HG03139 (cell line): Measurements from ENCODE around the gene SPIRE2.

ENCODE experiments used
- ATAC-seq: cut with Tn5 transposase; IDR thresholded peaks from one replicate; pipeline ENCODE4 v1.9.1; 2021; ENCODE audit not compliant: unreplicated experiment

Gene SPIRE2

DNA sequence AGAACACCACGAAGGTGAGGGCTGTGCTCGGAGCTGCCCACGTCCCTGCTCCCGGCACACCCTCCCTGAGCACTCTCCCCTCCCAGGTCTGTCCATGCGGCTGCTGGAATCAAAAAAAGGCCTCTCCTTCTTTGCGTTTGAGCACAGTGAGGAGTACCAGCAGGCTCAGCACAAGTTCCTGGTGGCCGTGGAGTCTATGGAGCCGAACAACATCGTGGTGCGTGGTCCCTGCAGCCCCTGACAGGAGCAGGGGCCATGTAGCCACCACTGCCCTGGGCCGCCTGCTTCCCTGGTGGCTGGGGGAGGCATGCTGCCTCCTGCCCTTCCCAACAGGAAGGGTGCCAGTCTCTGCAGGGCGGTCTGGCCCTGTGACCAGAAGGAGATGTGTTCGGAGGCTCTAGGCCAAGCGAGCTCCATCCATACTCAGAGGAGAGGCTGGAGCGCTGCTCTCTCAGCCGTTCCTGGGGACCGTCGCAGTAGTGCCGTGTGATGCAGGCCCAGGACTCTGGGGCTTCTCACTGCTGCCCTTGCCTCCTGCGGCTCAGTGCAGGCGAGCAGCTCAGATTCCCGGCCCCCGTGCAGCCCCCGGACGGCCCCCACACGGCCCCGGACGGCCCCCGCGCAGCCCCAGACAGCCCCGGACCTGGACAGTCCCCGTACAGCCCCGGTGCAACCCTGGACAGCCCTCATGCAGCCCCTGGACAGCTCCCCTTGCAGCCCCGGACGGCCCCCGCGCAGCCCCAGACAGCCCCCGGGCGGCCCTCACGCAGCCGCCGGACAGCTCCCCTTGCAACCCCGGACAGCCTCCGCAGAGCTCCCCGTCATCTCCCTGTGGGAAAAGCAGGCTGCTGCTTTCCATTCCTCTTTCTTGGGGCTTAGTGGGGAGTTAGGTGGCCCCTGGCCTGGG lies 65.6 kb downstream of the SPIRE2 start:
- ATAC-seq, result no peak

DNA sequence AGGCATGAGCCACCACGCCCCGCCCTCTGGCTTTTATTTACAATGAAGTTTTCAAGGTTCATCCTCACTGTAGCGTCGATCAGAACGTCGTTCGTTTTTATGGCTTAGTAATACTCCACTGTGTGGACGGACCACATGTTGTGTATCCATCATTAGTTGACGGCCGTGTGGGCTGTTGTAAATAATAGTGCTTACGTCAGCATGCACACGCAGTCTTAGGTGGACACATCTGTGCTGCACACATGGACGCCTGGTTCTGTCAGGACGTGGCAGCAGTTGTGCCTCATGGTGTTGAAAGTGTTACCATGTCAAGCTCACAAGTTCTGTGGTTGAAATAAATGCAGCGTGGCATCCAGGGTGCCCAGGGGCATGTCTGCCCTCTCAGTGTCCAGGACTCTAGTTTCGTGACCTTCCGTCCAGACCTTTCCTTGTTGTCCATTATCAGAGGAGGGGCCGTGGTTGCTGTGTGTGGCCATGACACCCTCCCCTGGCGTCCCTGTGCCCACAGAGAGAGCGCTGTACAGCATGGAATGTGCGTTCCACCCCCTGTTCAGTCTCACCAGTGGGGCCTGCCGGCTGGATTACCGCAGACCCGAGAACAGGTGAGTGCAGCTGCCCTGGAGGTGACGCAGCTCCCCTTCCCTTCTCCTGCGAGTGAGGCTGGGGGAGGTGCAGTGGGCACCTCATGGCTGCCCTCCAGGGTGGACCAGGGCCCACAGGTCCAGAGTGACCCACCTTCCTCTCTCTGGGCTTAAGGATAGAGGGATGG lies 67.4 kb downstream of the SPIRE2 start:
- ATAC-seq, result no peak

DNA sequence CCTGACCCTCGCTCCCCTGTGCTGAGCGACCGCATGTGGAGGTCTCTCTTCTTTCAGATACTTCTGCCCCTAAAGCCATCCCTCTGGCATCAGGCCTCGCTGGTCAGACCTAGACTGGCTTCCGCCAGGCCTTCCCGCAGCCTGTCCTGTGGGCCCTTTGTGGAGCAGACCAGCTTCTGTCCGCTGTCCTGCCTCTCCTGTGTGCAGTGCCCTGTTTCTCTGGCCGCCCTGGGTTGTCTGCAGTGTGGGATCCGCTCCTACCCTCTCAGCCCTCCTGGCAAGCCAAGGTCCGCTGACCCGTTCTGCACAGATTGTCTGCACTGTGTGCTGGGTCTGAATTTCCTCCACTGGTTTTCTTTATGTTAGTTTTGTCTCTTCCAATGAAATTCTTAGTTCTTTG lies 68.9 kb downstream of the SPIRE2 start:
- ATAC-seq, result no peak

DNA sequence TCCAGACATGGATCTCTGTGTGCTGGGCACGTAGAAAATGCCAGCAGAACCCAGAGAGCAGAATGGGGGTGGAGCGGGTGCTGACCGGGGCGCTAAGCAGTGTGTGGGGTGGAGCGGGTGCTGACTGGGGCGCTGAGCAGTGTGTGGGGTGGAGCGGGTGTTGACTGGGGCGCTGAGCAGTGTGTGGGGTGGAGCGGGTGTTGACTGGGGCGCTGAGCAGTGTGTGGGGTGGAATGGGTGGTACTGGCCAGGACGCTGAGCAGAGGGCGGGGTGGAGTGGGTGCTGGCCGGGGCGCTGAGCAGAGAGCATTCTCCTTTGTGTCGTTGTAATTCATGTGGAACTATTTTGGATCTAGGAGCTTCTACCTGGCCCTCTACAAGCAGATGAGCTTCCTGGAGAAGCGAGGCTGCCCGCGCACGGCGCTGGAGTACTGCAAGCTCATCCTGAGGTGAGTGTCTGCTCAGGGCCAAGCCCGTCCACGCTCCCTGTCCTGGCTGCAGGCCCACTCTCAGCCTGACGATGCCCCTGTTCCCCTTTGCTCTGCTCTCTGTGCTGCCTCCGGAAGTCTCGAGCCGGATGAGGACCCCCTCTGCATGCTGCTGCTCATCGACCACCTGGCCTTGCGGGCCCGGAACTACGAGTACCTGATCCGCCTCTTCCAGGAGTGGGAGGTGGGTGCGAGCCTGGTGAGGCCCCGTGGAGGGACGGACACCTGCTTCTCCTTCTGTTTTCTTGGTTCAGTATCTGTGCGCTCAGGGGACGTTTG lies 70.1 kb downstream of the SPIRE2 start:
- ATAC-seq, result no peak

DNA sequence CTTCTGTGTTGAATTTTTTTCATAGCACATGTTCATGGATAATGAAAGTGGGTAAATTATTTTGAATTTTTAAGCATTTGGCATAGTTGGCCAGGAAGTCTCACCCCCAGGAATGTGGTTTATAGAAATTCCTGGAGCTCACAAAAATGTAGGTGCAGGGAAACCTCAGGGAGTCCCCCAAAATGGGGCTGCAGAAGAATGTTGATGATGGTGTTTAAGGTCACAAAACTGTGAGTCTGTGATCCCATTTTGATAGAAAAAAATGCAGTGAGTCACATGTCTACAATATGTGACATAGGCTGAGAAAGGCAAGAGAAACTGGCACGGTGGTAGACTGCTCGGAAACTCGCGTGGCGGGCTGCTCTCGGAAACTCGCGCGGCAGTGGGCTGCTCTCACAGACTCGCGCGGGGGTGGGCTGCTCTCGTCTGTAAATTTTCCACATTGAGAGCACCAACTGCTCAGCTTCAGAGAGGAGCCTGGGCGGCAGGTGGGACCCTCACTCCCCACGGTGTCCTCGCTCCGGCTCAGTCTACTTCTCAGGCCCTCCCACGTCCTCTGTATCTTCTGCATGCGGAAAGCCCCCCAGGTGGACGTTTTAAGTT lies 71.7 kb downstream of the SPIRE2 start:
- no peak for ATAC-seq

DNA sequence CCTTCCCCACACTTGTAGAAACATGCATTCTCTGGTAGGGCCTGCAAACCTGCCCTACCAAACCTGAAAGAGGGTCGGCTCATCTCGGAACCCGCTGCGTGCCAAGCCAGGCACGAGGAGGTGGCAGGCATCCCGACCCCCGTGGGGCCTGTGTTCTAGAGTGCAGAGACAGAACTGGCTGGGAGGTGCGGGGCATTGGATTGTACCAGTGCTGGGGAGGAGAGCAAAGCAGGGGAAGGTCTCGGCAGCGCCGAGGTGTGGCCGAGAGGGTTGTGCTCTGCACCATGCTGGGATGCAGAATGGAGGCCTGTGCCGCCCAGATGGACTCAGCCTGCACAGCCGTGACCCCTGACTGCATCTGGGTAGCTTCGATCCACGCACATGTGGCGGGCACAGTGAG lies 72.6 kb downstream of the SPIRE2 start:
- no peak for ATAC-seq

DNA sequence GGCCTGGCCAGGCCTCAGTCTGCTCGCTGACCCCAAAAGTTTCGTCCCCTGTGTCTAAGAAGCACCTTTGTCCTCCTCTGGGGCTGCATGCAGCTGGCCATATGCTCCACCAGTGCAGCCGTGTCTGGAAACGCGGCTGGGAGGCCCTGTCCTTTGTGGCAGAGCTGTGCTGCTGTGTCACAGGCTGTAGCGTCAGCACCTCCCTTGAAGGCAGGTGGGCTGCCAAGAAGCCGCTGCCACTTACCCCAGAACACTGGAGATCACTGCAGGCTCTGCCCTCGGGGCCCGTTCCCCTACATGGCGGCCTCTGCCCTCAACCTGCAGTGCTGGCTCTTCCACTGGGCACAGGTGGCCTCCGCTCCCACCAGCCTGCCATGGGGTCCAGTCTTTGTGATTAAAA lies 74.7 kb downstream of the SPIRE2 start:
- no peak for ATAC-seq

DNA sequence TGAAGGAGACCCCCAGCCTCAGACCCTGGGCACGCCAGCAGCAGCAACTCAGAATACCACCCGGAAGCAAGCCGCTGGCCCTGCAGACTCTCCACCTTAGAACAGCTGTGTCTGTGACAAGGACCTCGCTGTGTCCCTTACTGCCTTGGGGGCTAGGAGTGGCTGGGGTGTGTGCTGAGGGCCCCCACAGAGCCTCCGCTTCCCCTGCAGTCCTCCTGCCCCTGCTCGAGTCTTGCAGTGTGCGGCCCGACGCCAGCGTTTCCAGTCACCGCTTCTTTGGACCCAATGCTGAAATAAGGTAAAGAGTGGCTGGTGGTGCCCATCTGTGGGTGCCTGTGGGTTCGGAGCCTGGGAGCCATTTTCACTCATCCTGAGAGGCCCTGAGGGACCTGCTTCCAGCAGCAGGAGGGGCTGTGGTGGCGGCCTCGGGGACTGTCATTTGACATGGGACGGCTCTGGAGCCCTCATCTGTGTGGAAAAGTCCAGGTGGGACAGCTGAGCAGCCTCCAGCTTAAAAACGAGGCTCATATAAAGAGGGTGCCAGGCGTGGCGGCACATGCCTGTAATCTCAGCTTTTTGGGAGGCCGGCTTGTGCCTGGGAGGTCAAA lies 75.7 kb downstream of the SPIRE2 start:
- ATAC-seq, result no peak

DNA sequence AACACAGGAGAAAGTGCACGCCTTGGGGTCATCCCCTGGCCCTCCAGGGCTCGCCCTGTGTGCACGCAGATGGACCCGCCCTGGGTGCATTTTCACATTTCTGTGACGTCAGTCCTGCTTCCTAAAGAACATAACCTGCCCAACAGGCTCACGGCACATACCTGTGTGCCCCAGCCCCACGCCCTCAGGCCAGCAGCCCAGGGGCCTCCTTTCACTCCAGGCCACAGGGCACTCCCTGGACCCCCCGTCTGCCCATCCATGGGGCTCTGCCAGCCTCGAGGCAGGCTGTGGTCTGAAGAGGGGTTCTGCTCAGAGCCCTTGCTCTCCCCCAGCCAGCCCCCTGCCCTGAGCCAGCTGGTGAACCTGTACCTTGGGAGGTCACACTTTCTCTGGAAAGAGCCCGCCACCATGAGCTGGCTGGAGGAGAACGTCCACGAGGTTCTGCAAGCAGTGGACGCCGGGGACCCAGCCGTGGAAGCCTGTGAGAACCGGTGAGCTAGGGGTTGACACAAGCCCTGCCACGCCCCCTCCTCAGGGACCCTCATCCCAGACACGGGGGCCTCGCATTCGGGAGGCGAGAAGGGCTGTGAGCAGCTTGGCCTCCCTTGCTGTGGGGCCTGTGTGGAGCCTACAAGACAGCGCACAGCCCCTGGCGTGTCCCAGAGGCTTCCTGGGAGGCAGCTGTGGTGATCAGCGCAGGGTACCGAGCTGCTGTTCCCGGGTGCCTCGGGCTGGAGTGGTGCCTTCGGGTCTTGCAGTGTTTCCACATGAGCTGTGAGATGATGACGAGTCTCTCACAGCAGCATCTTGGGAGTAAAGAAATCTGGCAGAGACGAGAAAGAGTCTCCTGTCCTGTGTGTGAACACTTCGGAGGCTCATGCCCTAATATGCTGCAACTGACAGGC lies 76.6 kb downstream of the SPIRE2 start:
- no peak for ATAC-seq

DNA sequence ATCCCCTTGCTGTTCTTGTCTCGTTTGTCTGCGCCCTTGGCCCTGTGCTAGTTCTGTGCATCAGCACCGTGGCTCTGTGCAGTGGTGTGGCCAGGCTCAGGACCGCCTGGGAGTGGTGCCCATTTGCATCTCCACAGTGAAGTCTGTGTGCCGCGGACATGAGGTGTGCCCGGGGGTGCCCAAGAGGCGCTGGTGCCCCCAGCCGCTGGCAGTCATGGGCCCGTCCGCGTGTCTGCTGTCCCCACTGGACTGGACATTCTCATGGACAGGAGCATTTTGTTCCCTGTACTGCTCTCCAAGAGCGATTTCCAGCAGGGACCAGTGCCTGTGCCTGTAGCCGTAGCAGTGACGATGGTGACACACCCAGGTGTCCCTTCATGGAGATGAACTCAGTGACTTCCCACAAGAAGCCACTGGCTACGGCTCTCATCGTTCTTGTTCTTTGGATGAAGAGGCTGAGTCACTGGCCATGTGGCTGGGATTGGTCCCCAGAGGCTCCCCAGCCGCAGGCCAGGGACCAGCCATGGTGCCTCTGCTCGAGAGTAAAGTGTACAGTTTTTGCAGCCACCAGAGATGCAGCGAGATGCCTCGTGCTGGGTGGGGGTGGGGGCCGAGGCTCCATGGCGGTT lies 77.3 kb downstream of the SPIRE2 start:
- ATAC-seq, result no peak

DNA sequence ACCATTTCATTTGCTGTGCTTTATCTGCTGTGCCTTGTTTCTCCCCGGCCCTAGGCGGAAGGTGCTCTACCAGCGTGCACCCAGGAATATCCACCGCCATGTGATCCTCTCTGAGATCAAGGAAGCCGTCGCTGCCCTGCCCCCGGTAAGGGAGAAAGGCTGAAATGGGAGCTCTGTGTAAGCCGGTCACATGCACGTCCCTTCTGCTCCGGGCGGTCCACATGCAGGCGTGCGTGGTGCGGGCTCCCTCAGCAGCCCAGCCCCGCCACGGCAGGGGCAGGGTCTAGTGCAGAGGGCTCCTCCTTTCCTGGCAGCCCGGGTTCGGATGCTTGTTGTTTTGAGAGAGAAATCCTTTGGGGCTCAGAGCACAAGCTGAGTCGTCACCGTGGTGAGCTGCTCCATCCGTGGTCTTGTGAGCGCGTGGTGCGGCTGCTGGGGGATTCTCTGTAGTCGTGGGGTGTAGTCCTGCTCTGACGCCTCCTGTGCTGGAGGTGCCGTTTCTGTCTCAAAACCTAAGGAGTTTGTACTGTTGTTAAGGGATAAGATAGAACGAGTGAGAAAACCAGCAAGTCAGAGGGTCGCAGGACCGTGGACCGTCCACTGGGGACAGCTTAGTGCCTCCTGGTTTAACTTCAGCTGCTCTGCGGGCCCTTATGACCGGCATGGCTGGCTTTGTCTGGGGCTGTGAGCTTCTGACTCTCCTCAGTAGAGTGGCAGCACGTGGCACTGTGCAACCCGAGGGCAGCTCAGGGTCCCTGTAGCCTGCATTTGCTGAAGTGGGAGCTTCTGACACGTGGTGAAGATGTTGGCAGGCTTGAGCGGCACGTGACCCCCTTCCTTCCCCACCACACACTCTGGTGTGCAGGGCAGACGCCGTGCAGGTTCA lies 78.1 kb downstream of the SPIRE2 start:
- no peak for ATAC-seq

DNA sequence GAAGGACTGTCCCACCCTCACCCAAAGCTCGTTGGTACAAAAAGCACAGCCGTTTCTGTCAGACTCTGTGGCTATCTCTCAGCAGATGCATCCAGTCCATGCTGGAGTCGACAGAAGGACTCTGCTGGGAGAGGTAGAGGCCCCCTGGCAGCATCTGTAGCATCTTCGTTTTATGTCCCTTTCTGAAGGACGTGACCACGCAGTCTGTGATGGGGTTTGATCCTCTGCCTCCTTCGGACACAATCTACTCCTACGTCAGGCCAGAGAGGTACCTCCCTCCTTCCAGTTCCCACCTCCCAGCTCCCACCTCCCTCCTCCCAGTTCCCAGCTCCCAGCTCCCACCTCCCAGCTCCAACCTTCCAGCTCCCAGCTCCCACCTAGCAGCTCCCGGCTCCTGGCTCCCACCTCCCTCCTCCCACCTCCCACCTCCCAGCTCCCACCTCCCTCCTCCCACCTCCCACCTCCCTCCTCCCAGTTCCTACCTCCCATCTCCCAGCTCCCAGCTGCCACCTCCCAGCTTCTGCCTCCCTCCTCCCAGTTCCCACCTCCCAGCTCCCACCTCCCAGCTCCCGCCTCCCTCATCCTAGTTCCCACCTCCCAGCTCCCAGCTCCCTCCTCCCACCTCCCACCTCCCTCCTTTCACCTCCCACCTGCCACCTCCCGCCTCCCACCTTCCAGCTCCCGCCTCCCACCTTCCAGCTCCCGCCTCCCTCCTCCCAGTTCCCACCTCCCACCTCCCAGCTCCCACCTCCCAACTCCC lies 79.0 kb downstream of the SPIRE2 start:
- ATAC-seq, result no peak

DNA sequence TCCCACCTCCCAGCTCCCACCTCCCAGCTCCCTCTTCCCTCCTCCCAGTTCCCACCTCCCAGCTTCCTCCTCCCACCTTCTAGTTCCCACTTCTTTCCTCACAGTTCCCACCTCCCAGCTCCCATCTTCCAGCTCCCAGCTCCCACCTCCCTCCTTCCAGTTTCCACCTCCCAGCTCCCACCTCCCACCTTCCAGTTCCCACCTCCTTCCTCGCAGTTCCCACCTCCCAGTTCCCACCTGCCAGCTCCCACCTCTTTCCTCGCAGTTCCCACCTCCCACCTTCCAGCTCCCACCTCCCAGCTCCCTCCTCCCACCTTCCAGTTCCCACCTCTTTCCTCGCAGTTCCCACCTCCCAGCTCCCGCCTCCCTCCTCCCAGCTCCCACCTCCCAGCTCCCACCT lies 80.0 kb downstream of the SPIRE2 start:
- no peak for ATAC-seq

DNA sequence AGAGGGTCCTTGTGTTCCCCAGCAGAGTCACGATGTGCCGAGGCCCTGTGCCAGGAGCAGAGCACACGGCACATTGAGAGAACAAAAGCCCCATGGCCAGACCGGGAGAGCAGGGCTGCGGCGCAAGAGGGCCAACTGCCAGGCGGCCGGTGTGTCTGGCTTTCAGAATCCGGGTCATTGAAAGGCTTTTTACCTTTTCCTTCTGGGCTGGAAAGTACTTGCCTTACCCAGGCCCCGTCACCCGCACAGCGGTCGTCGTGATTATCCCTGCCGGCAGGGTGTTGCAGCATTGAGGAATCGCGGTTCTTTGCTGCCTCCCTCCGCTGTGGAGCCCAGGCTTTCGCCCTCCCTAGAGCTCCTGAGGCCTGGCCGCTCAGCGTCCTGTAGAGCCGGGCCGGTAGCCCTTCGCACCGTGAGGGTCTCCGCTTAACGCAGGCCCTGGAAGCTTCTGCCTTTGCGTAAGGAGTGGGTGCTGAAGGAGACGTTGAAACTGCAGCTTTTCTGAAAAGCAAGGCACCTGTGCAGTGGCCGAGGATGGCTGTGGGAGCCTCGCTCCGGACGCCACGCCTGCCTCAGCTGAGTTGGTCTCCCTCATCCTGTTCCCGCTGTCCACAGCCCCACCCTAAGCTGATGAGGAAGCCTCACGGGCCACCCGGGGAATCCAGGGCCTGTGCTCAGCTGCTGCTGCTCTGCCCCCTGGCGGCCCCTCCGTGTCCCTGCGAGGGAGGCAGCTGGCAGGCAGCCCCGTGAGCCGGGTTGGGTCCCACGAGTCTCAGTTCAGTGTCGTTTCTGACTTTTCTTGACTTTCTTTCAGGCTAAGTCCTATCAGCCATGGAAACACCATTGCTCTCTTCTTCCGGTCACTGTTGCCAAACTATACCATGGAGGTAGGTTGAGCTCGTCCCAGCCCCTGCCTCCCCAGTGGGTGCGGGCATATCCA lies 81.8 kb downstream of the SPIRE2 start:
- ATAC-seq, result no peak

DNA sequence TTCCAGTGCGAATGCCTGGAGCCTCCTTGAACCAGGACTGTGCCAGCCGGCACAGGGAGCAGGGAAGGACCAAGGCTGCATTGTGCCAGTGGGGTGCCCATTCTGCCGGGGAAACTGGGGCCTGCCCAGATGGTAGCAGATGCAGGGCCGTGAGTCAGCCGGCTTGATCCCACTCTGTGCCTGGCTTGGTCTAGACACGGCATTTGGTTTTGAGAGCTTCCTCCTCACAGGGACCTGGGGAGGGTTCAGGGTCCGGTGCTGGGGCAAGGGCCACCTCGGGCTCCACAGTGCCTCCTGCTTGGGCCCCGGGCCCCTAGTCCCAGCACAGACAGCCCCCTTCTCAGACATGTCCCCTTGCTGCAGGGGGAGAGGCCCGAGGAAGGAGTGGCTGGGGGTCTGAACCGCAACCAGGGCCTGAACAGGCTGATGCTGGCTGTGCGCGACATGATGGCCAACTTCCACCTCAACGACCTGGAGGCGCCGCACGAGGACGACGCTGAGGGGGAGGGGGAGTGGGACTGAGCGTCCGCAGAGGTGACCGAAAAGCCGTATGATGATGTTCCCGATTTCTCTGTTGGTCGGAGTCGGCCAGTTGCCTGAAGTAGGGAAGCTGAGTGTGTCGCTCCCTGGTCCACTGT lies 82.6 kb downstream of the SPIRE2 start:
- no peak for ATAC-seq

DNA sequence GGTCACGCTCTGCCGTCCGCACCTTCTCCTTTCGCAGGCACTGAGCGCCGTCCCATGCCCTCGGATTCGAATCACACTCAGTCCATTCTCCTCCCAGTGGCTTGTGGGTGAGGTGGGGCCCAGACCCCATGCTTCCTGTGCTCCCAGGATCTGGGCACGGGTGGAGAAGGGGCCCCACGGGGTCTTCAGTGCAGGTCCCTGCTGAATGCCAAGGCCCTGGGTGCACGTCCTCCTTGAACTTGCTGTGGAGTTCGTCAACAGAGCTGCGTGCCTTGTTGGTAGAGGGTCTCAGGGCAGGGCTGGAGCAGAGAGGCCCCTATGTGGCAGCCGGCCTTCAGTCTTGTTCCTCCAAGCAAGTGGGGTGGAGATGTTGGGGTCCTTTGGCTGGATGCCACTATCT lies 83.1 kb downstream of the SPIRE2 start:
- ATAC-seq, result no peak
